ENCODE data around the gene KRT81.
"Not testable (repeated sequence)": the region's sequence is repeated elsewhere in the genome, so short reads cannot be mapped to it uniquely, and the experiment has no call there.

The KRT81 gene

DNA sequence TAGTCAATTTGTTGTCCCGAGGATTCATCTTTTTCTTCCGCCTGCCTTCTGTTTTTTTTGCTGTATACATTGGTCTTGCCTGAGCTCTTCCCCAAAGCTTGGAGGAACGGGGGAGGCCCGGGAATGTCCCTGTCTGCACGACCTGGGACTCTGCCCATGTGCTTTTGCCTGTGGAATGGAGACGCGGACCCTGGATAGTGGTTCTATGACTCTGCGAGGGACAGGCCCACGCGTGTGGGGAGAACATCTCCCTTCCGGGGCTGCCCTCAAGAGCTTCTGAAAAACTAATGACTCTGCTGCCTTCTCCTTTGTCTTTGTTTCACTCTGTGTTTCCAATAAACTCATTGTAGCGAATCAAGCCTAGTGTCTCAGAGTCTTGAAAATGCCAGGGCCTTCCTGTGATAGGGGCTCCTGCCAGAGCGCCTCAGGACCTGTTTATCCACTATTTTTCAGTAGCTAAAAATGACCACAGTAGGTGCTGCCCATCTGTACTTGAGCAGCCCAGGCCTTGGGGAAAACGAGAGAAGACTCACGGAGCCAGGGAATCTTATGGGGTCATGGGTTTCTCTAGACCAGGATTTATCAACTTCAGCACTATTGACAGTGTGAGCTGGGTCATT lies 17.6 kb upstream of the KRT81 start:
- DNase-seq (ENCODE audit: low read depth), result no peak
- TF ChIP-seq, protein P1, sequence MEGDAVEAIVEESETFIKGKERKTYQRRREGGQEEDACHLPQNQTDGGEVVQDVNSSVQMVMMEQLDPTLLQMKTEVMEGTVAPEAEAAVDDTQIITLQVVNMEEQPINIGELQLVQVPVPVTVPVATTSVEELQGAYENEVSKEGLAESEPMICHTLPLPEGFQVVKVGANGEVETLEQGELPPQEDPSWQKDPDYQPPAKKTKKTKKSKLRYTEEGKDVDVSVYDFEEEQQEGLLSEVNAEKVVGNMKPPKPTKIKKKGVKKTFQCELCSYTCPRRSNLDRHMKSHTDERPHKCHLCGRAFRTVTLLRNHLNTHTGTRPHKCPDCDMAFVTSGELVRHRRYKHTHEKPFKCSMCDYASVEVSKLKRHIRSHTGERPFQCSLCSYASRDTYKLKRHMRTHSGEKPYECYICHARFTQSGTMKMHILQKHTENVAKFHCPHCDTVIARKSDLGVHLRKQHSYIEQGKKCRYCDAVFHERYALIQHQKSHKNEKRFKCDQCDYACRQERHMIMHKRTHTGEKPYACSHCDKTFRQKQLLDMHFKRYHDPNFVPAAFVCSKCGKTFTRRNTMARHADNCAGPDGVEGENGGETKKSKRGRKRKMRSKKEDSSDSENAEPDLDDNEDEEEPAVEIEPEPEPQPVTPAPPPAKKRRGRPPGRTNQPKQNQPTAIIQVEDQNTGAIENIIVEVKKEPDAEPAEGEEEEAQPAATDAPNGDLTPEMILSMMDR (conservative IDR thresholded peaks at IDR 0.05; ENCODE audit: control insufficient read depth, insufficient read depth, low read depth, low read length), result no peak
- no peak overlapping the region for H3K4me3 ChIP-seq (ENCODE audit: control insufficient read depth, low read depth, low read length)

DNA sequence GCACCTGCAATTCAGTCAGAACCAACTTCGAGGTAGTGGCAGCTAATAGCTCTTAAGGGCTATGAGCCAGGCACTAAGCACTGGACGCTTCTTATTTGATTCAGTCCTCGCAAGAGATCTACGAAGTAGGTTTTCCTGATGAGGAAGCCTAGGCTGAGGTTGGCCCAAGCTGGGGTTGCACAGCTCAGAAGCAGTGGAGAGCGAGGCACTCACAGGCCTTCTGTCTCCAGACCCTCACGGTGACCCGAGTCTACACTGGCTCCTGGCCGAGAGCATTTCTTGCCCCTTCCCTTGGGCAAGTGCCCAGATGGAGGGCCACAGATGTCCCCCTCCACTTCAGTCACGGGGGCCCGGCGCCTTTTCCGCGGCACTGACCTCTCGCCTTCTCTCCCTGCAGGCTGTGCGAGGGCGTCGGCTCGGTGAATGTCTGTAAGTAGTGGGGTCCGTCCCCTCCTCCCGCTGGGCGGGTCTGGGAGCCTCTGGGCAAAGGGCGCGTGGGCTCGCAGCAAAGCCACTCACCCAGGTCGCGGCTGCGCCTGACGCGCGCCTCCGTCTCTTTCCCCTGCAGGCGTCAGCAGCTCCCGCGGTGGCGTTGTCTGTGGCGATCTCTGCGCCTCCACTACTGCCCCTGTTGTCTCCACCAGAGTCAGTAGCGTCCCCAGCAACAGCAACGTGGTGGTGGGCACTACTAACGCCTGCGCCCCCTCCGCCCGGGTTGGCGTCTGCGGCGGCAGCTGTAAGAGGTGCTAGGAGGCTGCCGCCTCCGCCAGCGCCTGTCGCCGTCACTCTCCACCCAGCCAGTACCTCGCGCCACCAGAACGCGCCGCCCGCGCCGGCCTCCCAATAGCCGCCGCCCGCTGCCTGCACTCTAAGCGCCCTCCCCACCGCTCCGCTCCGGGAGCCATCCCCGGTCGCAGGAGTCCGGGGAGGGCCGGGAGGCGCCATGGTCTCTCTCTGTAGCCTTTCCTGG lies 16.8 kb upstream of the KRT81 start:
- no peak for DNase-seq (ENCODE audit: low read depth)
- peak overlapping the region; percentile 7 for H3K4me3 ChIP-seq (ENCODE audit: control insufficient read depth, low read depth, low read length)

DNA sequence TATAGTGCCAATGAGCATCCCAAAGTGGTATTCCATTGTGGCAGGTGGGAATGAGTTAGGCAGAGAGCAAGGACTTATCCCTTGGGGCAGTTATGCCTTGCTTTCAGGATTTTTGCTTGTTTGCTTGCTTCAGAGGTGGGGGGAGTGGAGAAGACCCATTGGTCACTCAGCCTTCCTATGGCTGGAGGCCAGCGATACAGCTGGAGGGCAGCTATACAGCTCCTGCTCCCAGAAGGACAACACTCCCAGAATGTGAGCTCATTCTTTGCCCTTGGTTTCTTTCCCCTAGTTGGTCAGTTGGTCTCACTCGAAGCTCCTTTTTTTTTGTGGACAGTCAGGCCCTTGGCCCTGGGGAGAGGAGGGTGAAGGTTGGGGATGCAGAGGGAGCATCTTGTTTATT lies 15.4 kb upstream of the KRT81 start:
- TF ChIP-seq, protein P1 (conservative IDR thresholded peaks at IDR 0.05; ENCODE audit: control insufficient read depth, insufficient read depth, low read depth, low read length), result no peak
- no peak overlapping the region for H3K4me3 ChIP-seq (ENCODE audit: control insufficient read depth, low read depth, low read length)
- DNase-seq (ENCODE audit: low read depth), result no peak

More for the DNA sequence above, 16.8 kb upstream of the KRT81 start:
- TF ChIP-seq, protein P1 (conservative IDR thresholded peaks at IDR 0.05; ENCODE audit: control insufficient read depth, insufficient read depth, low read depth, low read length), result no peak

DNA sequence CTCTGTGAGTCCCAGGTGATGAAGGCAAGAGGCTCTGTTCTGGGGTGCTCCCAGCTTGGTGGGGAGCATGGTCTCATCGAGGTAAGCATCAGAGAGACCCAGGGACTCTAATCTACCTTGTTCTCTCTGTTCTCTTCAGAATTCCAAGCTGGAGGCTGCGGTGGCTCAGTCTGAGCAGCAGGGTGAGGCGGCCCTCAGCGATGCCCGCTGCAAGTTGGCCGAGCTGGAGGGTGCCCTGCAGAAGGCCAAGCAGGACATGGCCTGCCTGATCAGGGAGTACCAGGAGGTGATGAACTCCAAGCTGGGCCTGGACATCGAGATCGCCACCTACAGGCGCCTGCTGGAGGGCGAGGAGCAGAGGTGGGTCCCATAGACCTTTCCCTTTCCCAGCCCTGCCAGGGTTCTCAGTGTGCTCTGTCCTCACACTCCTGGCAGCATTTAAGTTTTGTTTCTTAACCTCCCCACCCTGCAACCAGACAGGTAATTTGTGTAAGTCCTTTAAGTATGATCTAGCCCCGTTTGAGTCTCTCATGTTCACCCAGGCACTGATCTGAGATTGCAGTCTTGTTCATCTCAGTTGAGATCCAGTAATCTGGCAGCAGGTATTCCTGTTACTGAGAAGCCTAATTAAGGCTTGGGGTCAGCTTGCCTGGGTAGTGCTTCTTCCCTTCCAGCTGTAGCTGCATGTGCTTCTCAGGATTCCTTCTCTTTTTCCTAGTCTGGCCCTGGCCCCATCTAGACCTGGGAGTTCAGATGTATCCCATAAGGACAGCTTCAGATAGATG lies 14.8 kb upstream of the KRT81 start:
- DNase-seq (ENCODE audit: low read depth), result no peak
- no peak overlapping the region for H3K4me3 ChIP-seq (ENCODE audit: control insufficient read depth, low read depth, low read length)
- TF ChIP-seq, protein P1 (conservative IDR thresholded peaks at IDR 0.05; ENCODE audit: control insufficient read depth, insufficient read depth, low read depth, low read length), result peak; percentile 18

DNA sequence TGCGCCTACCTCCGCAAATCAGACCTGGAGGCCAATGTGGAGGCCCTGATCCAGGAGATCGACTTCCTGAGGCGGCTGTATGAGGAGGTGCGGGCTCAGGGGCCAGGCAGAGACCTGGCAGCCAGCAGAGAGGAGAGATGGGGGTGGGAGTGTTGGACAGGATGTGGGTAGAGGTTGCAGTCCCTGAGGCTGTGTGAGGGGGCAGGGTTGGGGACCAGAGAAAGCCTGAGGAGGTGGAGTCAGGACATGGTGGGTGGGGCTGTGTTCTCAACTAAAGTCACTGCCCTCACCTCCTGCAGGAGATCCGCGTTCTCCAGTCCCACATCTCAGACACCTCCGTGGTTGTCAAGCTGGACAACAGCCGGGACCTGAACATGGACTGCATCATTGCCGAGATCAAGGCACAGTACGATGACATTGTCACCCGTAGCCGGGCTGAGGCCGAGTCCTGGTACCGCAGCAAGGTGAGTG lies 13.6 kb upstream of the KRT81 start:
- not testable (repeated sequence) for H3K4me3 ChIP-seq (ENCODE audit: control insufficient read depth, low read depth, low read length); DNase-seq (ENCODE audit: low read depth)

DNA sequence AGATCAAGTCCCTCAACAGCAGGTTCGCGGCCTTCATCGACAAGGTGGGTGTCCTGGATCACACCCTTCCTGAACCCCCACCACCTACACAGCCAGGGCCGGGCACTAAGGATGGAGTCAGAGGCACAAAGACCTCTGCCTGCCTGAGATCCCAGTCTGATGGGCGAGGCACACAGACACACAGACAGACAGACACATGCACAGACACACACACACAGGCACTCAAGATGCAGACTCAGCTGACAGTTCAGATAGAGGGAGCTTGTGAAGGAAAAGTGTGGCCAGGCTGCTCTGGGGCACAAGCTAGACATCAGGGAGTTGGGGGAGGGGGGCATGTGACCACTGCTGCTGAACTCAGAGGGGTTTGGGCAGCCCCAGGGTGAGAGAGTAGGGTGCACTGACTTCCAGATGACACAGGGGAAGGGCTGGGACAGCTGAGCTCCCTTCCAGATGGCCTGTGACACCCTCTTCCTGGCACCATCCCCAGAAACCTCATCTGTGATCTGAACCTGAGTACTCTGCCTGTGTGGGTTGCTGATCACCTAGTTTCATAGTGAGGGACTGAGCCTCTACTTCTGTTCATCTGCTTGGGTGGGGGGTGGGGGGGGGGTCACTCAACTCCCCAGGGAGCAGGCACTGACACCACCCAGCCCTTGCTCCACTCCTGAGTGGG lies 11.0 kb upstream of the KRT81 start:
- not testable (repeated sequence) for DNase-seq (ENCODE audit: low read depth); H3K4me3 ChIP-seq (ENCODE audit: control insufficient read depth, low read depth, low read length)

DNA sequence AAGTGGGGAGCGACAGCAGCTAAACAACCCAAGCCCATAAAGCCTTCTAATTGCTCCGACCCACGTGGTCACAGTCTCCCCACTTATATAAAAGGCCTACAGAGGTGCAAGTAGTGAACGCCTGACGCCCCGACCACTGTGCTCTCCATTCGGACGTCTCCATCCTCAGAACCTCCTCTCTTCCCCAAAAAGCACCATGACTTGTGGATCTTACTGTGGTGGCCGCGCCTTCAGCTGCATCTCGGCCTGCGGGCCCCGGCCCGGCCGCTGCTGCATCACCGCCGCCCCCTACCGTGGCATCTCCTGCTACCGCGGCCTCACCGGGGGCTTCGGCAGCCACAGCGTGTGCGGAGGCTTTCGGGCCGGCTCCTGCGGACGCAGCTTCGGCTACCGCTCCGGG lies 10.4 kb upstream of the KRT81 start:
- not testable (repeated sequence) for DNase-seq (ENCODE audit: low read depth); H3K4me3 ChIP-seq (ENCODE audit: control insufficient read depth, low read depth, low read length)

Data from fibroblast of mammary gland (primary cell).